Activated CD4-positive, alpha-beta memory T cell treated with anti-CD3 and anti-CD28 coated beads, Interleukin-2, amount 10 ng/mL, durations not matched to agents 7 days and 5 days (primary cell): ENCODE data around the gene NPAS4. TPM values are rescaled to one million over a fixed set of nuclear protein-coding genes. Genes with fewer than 3 reads are reported as not detected.

ENCODE experiments used
- CTCF ChIA-PET: fragments of 350-600 bp; sonication (Branson Sonifier 250); formaldehyde crosslinking; loops from one replicate; lab custom pipeline; 2021; ENCODE audit warnings: antibody characterized with exemption, inconsistent platforms; lab: Charles Lee
- POLR2A ChIA-PET: fragments of 350-600 bp; sonication (Branson Sonifier 250); formaldehyde crosslinking; loops from one replicate; lab custom pipeline; 2021; ENCODE audit warnings: antibody characterized with exemption; lab: Charles Lee
- DNase-seq: peaks from one replicate; pipeline ENCODE4 v3.0.0-alpha.2; 2020
- H3K27ac Mint-ChIP-seq: one replicate; pipeline ENCODE4 v1.8.0; 2021; ENCODE audit warnings: mild to moderate bottlenecking, mixed read lengths
- H3K27me3 Mint-ChIP-seq: one replicate; pipeline ENCODE4 v1.8.0; 2021; ENCODE audit warnings: mixed read lengths
- H3K36me3 Mint-ChIP-seq: one replicate; pipeline ENCODE4 v1.8.0; 2021; ENCODE audit warnings: low read depth, mixed read lengths
- H3K4me1 Mint-ChIP-seq: one replicate; pipeline ENCODE4 v1.8.0; 2021; ENCODE audit warnings: mixed read lengths
- H3K4me3 Mint-ChIP-seq: one replicate; pipeline ENCODE4 v1.8.0; 2021; ENCODE audit warnings: mild to moderate bottlenecking, mixed read lengths
- H3K9me3 Mint-ChIP-seq: one replicate; pipeline ENCODE4 v1.8.0; 2021; ENCODE audit warnings: mixed read lengths
- total RNA-seq, 2 experiments: library from RNA; stranded (reverse); gene quantifications; one replicate each; pipeline ENCODE4 v1.2.3, GENCODE V29; 2021

NPAS4 gene
- total RNA-seq, 2 experiments from 2014 or later, result 0.20 TPM; not detected in 1

- no peaks in the 10 kb centered on the region for H3K36me3 Mint-ChIP-seq
- H3K4me3 Mint-ChIP-seq, result no peak overlapping the region
- H3K27ac Mint-ChIP-seq, result no peak overlapping the region
- CTCF ChIA-PET, result interaction anchor here (0.7 to 1.8 kb wide), 2 partner anchors 33 to 64 kb away, joined by 3 read pairs; partner anchors contain the start of gene MRPL11
- DNase-seq, result no peak
- peaks cover 13% of the 10 kb centered on the region for H3K4me1 Mint-ChIP-seq
- no peaks in the 10 kb centered on the region for H3K9me3 Mint-ChIP-seq
- POLR2A ChIA-PET, result interaction anchor here (4.5 kb wide), 1 partner anchor 8 kb away, joined by 28 read pairs; the partner anchor contains the start of gene DPP3
- H3K27me3 Mint-ChIP-seq, result no peaks in the 10 kb centered on the region
Observed at GRCh38 chr11:66472054-66472453, 51.2 kb downstream of the NPAS4 start.

GRCh38 chr11:66473167-66473566 lies 52.3 kb downstream of the NPAS4 start:
- no peak overlapping the region for H3K4me3 Mint-ChIP-seq
- no peak overlapping the region for H3K27ac Mint-ChIP-seq
- H3K36me3 Mint-ChIP-seq, result no peaks in the 10 kb centered on the region
- no peaks in the 10 kb centered on the region for H3K27me3 Mint-ChIP-seq
- POLR2A ChIA-PET, result no interaction called here
- CTCF ChIA-PET, result no interaction called here
- peaks cover 6% of the 10 kb centered on the region for H3K4me1 Mint-ChIP-seq
- no peaks in the 10 kb centered on the region for H3K9me3 Mint-ChIP-seq
- DNase-seq, result no peak

GRCh38 chr11:66473608-66474515 lies 53.0 kb downstream of the NPAS4 start:
- Mint-ChIP-seq H3K27ac (no peak overlapping the region), H3K27me3 (no peaks in the 10 kb centered on the region), H3K4me1 (peaks cover 5% of the 10 kb centered on the region), H3K4me3 (no peak overlapping the region), H3K9me3 (no peaks in the 10 kb centered on the region), H3K36me3 (no peaks in the 10 kb centered on the region)
- DNase-seq, result no peak
- POLR2A ChIA-PET, result no interaction called here
- CTCF ChIA-PET, result no interaction called here

GRCh38 chr11:66475349-66476172 lies 54.7 kb downstream of the NPAS4 start:
- CTCF ChIA-PET, result no interaction called here
- Mint-ChIP-seq H3K27ac (no peak overlapping the region), H3K4me1 (peaks cover 11% of the 10 kb centered on the region), H3K9me3 (no peaks in the 10 kb centered on the region), H3K27me3 (no peaks in the 10 kb centered on the region), H3K36me3 (no peaks in the 10 kb centered on the region), H3K4me3 (no peak overlapping the region)
- POLR2A ChIA-PET, result no interaction called here
- DNase-seq, result no peak

Other genes with a start within 250 kb of the NPAS4 start
- 10 to 100 TPM; 32.8 to 33.9 TPM for gene KLC2, start 163.3 kb upstream of the NPAS4 start, total RNA-seq
- gene RAB1B, start 152.4 kb upstream of the NPAS4 start, total RNA-seq, result 100 to 1,000 TPM; 146 to 150 TPM
- gene CNIH2, start 142.9 kb upstream of the NPAS4 start, total RNA-seq, result 1 to 10 TPM; 1.9 to 2.1 TPM
- gene YIF1A, start 131.9 kb upstream of the NPAS4 start, total RNA-seq, result 10 to 100 TPM; 49.5 to 52.5 TPM
- gene TMEM151A, start 129.1 kb upstream of the NPAS4 start, total RNA-seq, result not detected
- not detected for gene CD248, start 104.0 kb upstream of the NPAS4 start, total RNA-seq
- under 1 TPM; 0.43 to 0.73 TPM for gene RIN1, start 84.6 kb upstream of the NPAS4 start, total RNA-seq
- gene BRMS1, start 75.9 kb upstream of the NPAS4 start, total RNA-seq, result 10 to 100 TPM; 39.7 to 40.4 TPM
- gene B4GAT1, start 73.4 kb upstream of the NPAS4 start, total RNA-seq, result 1 to 10 TPM; 8.4 to 8.7 TPM
- 1 to 10 TPM; 8.4 to 9.0 TPM for gene SLC29A2, start 49.3 kb upstream of the NPAS4 start, total RNA-seq
- 10 to 100 TPM; 44.2 to 55.3 TPM for gene MRPL11, start 17.8 kb downstream of the NPAS4 start, total RNA-seq
- 1 to 10 TPM; 6.8 to 7.5 TPM for gene PELI3, start 45.9 kb downstream of the NPAS4 start, total RNA-seq
- 10 to 100 TPM; 59.3 to 60.6 TPM for gene DPP3, start 59.4 kb downstream of the NPAS4 start, total RNA-seq
- 10 to 100 TPM; 16.8 to 16.9 TPM for gene BBS1, start 89.6 kb downstream of the NPAS4 start, total RNA-seq
- 10 to 100 TPM; 25.9 to 26.0 TPM for gene ZDHHC24, start 125.0 kb downstream of the NPAS4 start, total RNA-seq
- under 1 TPM; 0.30 to 0.35 TPM for gene ACTN3, start 125.9 kb downstream of the NPAS4 start, total RNA-seq
- gene CTSF, start 147.6 kb downstream of the NPAS4 start, total RNA-seq, result 1 to 10 TPM; 3.7 to 4.3 TPM
- gene CCDC87, start 172.0 kb downstream of the NPAS4 start, total RNA-seq, result not detected
- gene CCS, start 172.2 kb downstream of the NPAS4 start, total RNA-seq, result 10 to 100 TPM; 32.8 to 33.2 TPM
- 100 to 1,000 TPM; 116 to 120 TPM for gene RBM14, start 195.6 kb downstream of the NPAS4 start, total RNA-seq
- gene RBM4, start 217.7 kb downstream of the NPAS4 start, total RNA-seq, result 100 to 1,000 TPM; 109 to 110 TPM